GM12878 (cell line): ENCODE data around the gene PIP5KL1. TPM values are rescaled to one million over a fixed set of nuclear protein-coding genes. Genes with fewer than 3 reads are reported as not detected.
A peak's percentile ranks its signal among the peaks of the same experiment; 100 is the strongest.

Experiments used
- ATAC-seq: fragments of 200-7000 bp; cut with Tn5 transposase; 3 replicates; pipeline ENCODE4 v1.9.1; 2020; ENCODE audit warnings: mild to moderate bottlenecking, moderate library complexity
- BruUV-seq: library from RNA; stranded (reverse); fragments of 400-500 nt; replicated peaks from 2 replicates; lab custom pipeline; 2021; lab: Mats Ljungman, UMichigan
- CTCF ChIA-PET: fragments of 300-600 bp; sonication (Branson Sonifier 250); formaldehyde crosslinking; extraction: SDS; loops from one replicate; lab custom pipeline; 2021; ENCODE audit warnings: inconsistent platforms; lab: Yijun Ruan, JAX
- POLR2A ChIA-PET: fragments of 350-600 bp; formaldehyde crosslinking; extraction: SDS; loops from one replicate; lab custom pipeline; 2021; ENCODE audit warnings: inconsistent platforms; lab: Charles Lee
- RAD21 ChIA-PET: fragments of 300-600 bp; sonication (Branson Sonifier 250); formaldehyde crosslinking; loops from one replicate; lab custom pipeline; 2023; ENCODE audit warnings: antibody characterized with exemption; ENCODE audit not compliant: unreplicated experiment; lab: Charles Lee
- SMC1A ChIA-PET: fragments of 300-600 bp; sonication (Branson Sonifier 250); formaldehyde crosslinking; loops from one replicate; lab custom pipeline; 2023; ENCODE audit not compliant: unreplicated experiment, uncharacterized antibody; lab: Charles Lee
- DNase-seq: peaks from one replicate; pipeline ENCODE4 v3.0.0-alpha.2; 2011; ENCODE audit warnings: low read depth, low spot score
- FAIRE-seq: peaks from 3 replicates; lab custom pipeline; 2011; peaks lifted over from hg19 to GRCh38; lab: Jason Lieb, UNC
- H2AFZ ChIP-seq: 2 replicates; pipeline ENCODE4 v1.6.0; 2011; ENCODE audit warnings: low read depth, low read length, control low read depth; ENCODE audit not compliant: control insufficient read depth
- H3K27ac ChIP-seq: 2 replicates; pipeline ENCODE4 v1.5.1; 2011; ENCODE audit warnings: control low read depth; ENCODE audit not compliant: control insufficient read depth, insufficient read depth
- H3K27me3 ChIP-seq, 2 experiments: replicated peaks in 1 of 2; 2 replicates each; pipeline versions ENCODE4 v1.6.0 to v1.6.1; 2011; ENCODE audit warnings: low read length in 1 of 2; ENCODE audit not compliant: control insufficient read depth in 2 of 2, insufficient read depth in 2 of 2
- H3K36me3 ChIP-seq, 2 experiments: 2 replicates each; pipeline ENCODE4 v1.5.1; 2011; ENCODE audit warnings: low read length in 1 of 2; ENCODE audit not compliant: control insufficient read depth in 2 of 2, insufficient read depth in 2 of 2
- H3K4me1 ChIP-seq: 2 replicates; pipeline ENCODE4 v1.6.1; 2011; ENCODE audit warnings: mild to moderate bottlenecking, low read length, moderate library complexity, mixed read lengths; ENCODE audit not compliant: control insufficient read depth, insufficient read depth
- H3K4me2 ChIP-seq: 2 replicates; pipeline ENCODE4 v1.6.0; 2011; ENCODE audit warnings: control low read depth; ENCODE audit not compliant: control insufficient read depth, insufficient read depth
- H3K4me3 ChIP-seq: fragments of 200-600 bp; sonication (generic); 2 replicates; pipeline ENCODE4 v1.5.1; 2016
- H3K79me2 ChIP-seq: 2 replicates; pipeline ENCODE4 v1.6.0; 2011; ENCODE audit warnings: low read length; ENCODE audit not compliant: control insufficient read depth, insufficient read depth
- H3K9ac ChIP-seq: 2 replicates; pipeline ENCODE4 v1.8.0; 2011; ENCODE audit warnings: low read length, control low read depth, mixed read lengths; ENCODE audit not compliant: control insufficient read depth, insufficient read depth
- H3K9me3 ChIP-seq: replicated peaks from 3 replicates; pipeline ENCODE4 v1.5.1; 2011; ENCODE audit warnings: mild to moderate bottlenecking, low read length; ENCODE audit not compliant: control insufficient read depth, insufficient read depth
- H4K20me1 ChIP-seq: 2 replicates; pipeline ENCODE4 v1.6.0; 2011; ENCODE audit not compliant: control insufficient read depth, insufficient read depth
- IKZF1 ChIP-seq: fragments of 450-650 bp; conservative IDR thresholded peaks from 2 replicates; pipeline ENCODE4 v1.6.1; 2017; ENCODE audit warnings: antibody characterized with exemption, mild to moderate bottlenecking
- MTA2 ChIP-seq: fragments of 450-650 bp; IDR thresholded peaks from 2 replicates; pipeline ENCODE4 v1.6.1; 2016; ENCODE audit warnings: low read depth, mild to moderate bottlenecking, moderate library complexity
- PKNOX1 ChIP-seq: fragments of 450-650 bp; IDR thresholded peaks from 2 replicates; pipeline ENCODE4 v1.6.1; 2016; ENCODE audit warnings: mild to moderate bottlenecking
- SPI1 ChIP-seq: IDR thresholded peaks from 2 replicates; pipeline ENCODE4 v1.6.1; 2011; ENCODE audit warnings: low read depth, mild to moderate bottlenecking, low read length, moderate library complexity, borderline replicate concordance; ENCODE audit not compliant: insufficient read depth
- ZSCAN29 ChIP-seq: fragments of 450-650 bp; IDR thresholded peaks from 2 replicates; pipeline ENCODE4 v1.6.1; 2017; ENCODE audit warnings: mild to moderate bottlenecking, moderate library complexity
- WGBS: methylation state at CpG from one replicate; pipeline ENCODE4 v1.1.6; 2016; ENCODE audit warnings: low lambda C conversion rate; ENCODE audit not compliant: insufficient replicate concordance, insufficient coverage; ENCODE audit errors: missing lambda C conversion rate; 5-methylcytosine and 5-hydroxymethylcytosine counted together
- in situ Hi-C: fragments of 300-500 bp; cut with MboI; formaldehyde crosslinking; loops from 9 replicates; pipeline ENCODE4 v1.14.3; 2018; ENCODE audit warnings: mixed read lengths
- intact Hi-C: fragments of 100-400 bp; cut with micrococcal nuclease; formaldehyde crosslinking; loops from one replicate; pipeline ENCODE4 v1.14.2; 2022; ENCODE audit not compliant: unreplicated experiment
- polyA plus RNA-seq, 11 experiments: library from polyadenylated mRNA; depleted of rRNA in 4 of 11; unstranded in 6 of 11; stranded (reverse) in 5 of 11; fragments of >200 nt; fragmentation: Nextera tagmentation in 4 of 11; fragmentation: Illumina TruSeq in 1 of 11; extraction: Ambion mirVana in 4 of 11; extraction: Trizol in 1 of 11; gene quantifications; 1 replicate in 1 of 11; 2 replicates in 10 of 11; pipeline versions ENCODE4 v1.2.1 to v1.2.3, GENCODE V29; 2011 to 2016; ENCODE audit warnings: inconsistent platforms in 2 of 11, missing spikeins in 2 of 11, low read depth in 1 of 11
- total RNA-seq, 4 experiments: library from RNA; depleted of rRNA in 3 of 4; stranded (reverse); fragments of >200 nt in 3 of 4; fragmentation: Illumina TruSeq in 1 of 4; extraction: Trizol in 1 of 4; gene quantifications; 2 replicates each; pipeline versions ENCODE4 v1.2.1 to v1.2.3, GENCODE V29; 2013 to 2021
- TF ChIP-seq, protein P1 (sequence below): fragments of 450-650 bp; IDR thresholded peaks from 2 replicates; pipeline ENCODE4 v1.6.1; 2017; ENCODE audit warnings: low read depth, mild to moderate bottlenecking, moderate library complexity

Gene PIP5KL1
- total and polyA plus RNA-seq, 10 of the 15 experiments (the other 5 are each of a cell fraction or from before 2014, with no cell fraction given) = 0.04 to 0.67 (median 0.43) TPM; not detected in 2

GRCh38 chr9:127977884-127978647, 47.5 kb upstream of the PIP5KL1 start:
- TF ChIP-seq PKNOX1 (peak; percentile 29; the same call in 1 of the 2 replicates), MTA2 (no peak), IKZF1 (peak; percentile 14; the same call in 1 of the 2 replicates), ZSCAN29 (no peak), SPI1 (peak; percentile 79)
- TF ChIP-seq, protein P1, sequence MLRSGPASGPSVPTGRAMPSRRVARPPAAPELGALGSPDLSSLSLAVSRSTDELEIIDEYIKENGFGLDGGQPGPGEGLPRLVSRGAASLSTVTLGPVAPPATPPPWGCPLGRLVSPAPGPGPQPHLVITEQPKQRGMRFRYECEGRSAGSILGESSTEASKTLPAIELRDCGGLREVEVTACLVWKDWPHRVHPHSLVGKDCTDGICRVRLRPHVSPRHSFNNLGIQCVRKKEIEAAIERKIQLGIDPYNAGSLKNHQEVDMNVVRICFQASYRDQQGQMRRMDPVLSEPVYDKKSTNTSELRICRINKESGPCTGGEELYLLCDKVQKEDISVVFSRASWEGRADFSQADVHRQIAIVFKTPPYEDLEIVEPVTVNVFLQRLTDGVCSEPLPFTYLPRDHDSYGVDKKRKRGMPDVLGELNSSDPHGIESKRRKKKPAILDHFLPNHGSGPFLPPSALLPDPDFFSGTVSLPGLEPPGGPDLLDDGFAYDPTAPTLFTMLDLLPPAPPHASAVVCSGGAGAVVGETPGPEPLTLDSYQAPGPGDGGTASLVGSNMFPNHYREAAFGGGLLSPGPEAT = 0 out of 2 replicates have a peak, but pooled peaks have one; percentile 12
- H3K36me3 ChIP-seq = peaks cover 1 to 3% of the 10 kb centered on the region in 2 experiments; a peak in 2 of 4 replicates
- peaks cover 7% of the 10 kb centered on the region for H4K20me1 ChIP-seq
- H3K9me3 ChIP-seq = no peaks in the 10 kb centered on the region
- BruUV-seq = no TSS peak
- RAD21 ChIA-PET = interaction anchor here (1.4 to 2.6 kb wide), 3 partner anchors 22 to 56 kb away, joined by 3 to 14 read pairs (median 12); no protein-coding TSS in a partner anchor
- H2AFZ ChIP-seq = peak overlapping the region; percentile 2; the same call in 1 of the 2 replicates
- no peaks in the 10 kb centered on the region for H3K27me3 ChIP-seq
- under 1% methylated on average over 12 of the region's 12 CpGs for WGBS
- SMC1A ChIA-PET = interaction anchor here (1.2 to 2.9 kb wide), 6 partner anchors 23 to 95 kb away, joined by 3 to 16 read pairs (median 7); partner anchors contain the start of genes NAIF1 and SLC25A25
- ATAC-seq (no peak), FAIRE-seq (peak; percentile 62), DNase-seq (no peak)
- H3K4me3 ChIP-seq = peak overlapping the region; percentile 93
- intact Hi-C loops = no loop called here
- H3K4me2 ChIP-seq = peak overlapping the region; percentile 91
- peaks cover 40% of the 10 kb centered on the region for H3K4me1 ChIP-seq
- in situ Hi-C loops = no loop called here
- peak overlapping the region; percentile 68 for H3K9ac ChIP-seq
- H3K79me2 ChIP-seq = peaks cover 55% of the 10 kb centered on the region
- POLR2A ChIA-PET = interaction anchor here (0.6 to 1.6 kb wide), 2 partner anchors 41 to 56 kb away, joined by 3 to 4 read pairs; no protein-coding TSS in a partner anchor
- peak overlapping the region; percentile 62 for H3K27ac ChIP-seq
- CTCF ChIA-PET = interaction anchor here (0.8 to 7.8 kb wide), 8 partner anchors 20 to 243 kb away, joined by 3 to 63 read pairs (median 4); partner anchors contain the start of gene TOR2A
